K562 (cell line): ENCODE measurements around the gene GLRX3. TPM values are rescaled to one million over a fixed set of nuclear protein-coding genes. Genes with fewer than 3 reads are reported as not detected.
A peak's percentile ranks its signal among the peaks of the same experiment; 100 is the strongest.

Experiments used
- ATAC-seq: fragments of 200-7000 bp; cut with Tn5 transposase; 3 replicates; pipeline ENCODE4 v1.9.1; 2020; ENCODE audit warnings: moderate library complexity
- BruUV-seq: library from RNA; stranded (reverse); fragments of 400-500 nt; replicated peaks from 2 replicates; lab custom pipeline; 2021; lab: Mats Ljungman, UMichigan
- CTCF ChIA-PET: fragments of 300-600 bp; formaldehyde crosslinking; extraction: SDS; loops from one replicate; lab custom pipeline; 2021; ENCODE audit warnings: low intra/inter-chr PET ratio; lab: Yijun Ruan, JAX
- POLR2A ChIA-PET: fragments of 300-600, 350-650 bp; sonication (Branson Sonifier 250); formaldehyde crosslinking; extraction: SDS; loops from one replicate; lab custom pipeline; 2021; ENCODE audit warnings: antibody characterized with exemption, inconsistent platforms; lab: Yijun Ruan, JAX
- DNase-seq, 4 experiments: peaks; one replicate each; pipeline versions ENCODE4 v3.0.0 to v3.0.0-alpha.2; 2011 to 2018; ENCODE audit warnings: low spot score in 3 of 4, mixed read lengths in 3 of 4; ENCODE audit errors: extremely low read depth in 1 of 4
- FAIRE-seq: peaks from 2 replicates; lab custom pipeline; 2011; peaks lifted over from hg19 to GRCh38; lab: Jason Lieb, UNC
- H2AFZ ChIP-seq: 2 replicates; pipeline ENCODE4 v1.6.0; 2011; ENCODE audit warnings: low read depth, low read length, control low read depth, inconsistent platforms
- H3K27ac ChIP-seq: fragments of 200-600 bp; 3 replicates; pipeline ENCODE4 v1.8.0; 2011; ENCODE audit warnings: low read depth, mild to moderate bottlenecking, control low read depth, inconsistent platforms, low read length, moderate library complexity, mixed read lengths; ENCODE audit errors: extremely low read depth
- H3K27me3 ChIP-seq, 2 experiments: fragments of 300-600 bp in 1 of 2; 2 replicates in 1 of 2; 3 replicates in 1 of 2; pipeline versions ENCODE4 v1.6.0 to v1.8.0; 2011; ENCODE audit warnings: inconsistent platforms in 2 of 2, low read length in 2 of 2, mild to moderate bottlenecking in 1 of 2, mixed read lengths in 1 of 2, moderate library complexity in 1 of 2; ENCODE audit not compliant: control insufficient read depth in 2 of 2, insufficient read depth in 2 of 2
- H3K36me3 ChIP-seq: fragments of 300-600 bp; 3 replicates; pipeline ENCODE4 v1.8.0; 2011; ENCODE audit warnings: mild to moderate bottlenecking, low read length, inconsistent platforms; ENCODE audit not compliant: control insufficient read depth, insufficient read depth
- H3K4me1 ChIP-seq, 2 experiments: fragments of 200-600 bp in 1 of 2; replicated peaks in 1 of 2; 2 replicates in 1 of 2; 3 replicates in 1 of 2; pipeline versions ENCODE4 v1.5.1 to v1.8.0; 2011; ENCODE audit warnings: inconsistent platforms in 2 of 2, low read length in 2 of 2, mild to moderate bottlenecking in 1 of 2, mixed read lengths in 1 of 2, moderate library complexity in 1 of 2; ENCODE audit not compliant: control insufficient read depth in 2 of 2, insufficient read depth in 2 of 2
- H3K4me2 ChIP-seq: 2 replicates; pipeline ENCODE4 v1.6.1; 2011; ENCODE audit warnings: low read length, control low read depth, inconsistent platforms, mixed read lengths; ENCODE audit not compliant: insufficient read depth
- H3K4me3 ChIP-seq: fragments of 200-600 bp; sonication (generic), shearing (Covaris generic); 2 replicates; pipeline ENCODE4 v1.5.1; 2016; ENCODE audit warnings: control low read depth, inconsistent platforms
- H3K79me2 ChIP-seq: fragments of 200-600 bp; 3 replicates; pipeline ENCODE4 v1.8.0; 2011; ENCODE audit warnings: low read length, inconsistent platforms; ENCODE audit not compliant: control insufficient read depth, insufficient read depth
- H3K9ac ChIP-seq, 2 experiments: 2 replicates each; pipeline versions ENCODE4 v1.6.0 to v1.6.1; 2011; ENCODE audit warnings: low read depth in 2 of 2, low read length in 2 of 2, control low read depth in 1 of 2, inconsistent platforms in 1 of 2, mild to moderate bottlenecking in 1 of 2, mixed read lengths in 1 of 2; ENCODE audit not compliant: insufficient read depth in 1 of 2
- H3K9me1 ChIP-seq: one replicate; pipeline ENCODE4 v1.6.0; 2011; ENCODE audit warnings: inconsistent platforms, mild to moderate bottlenecking, low read length, moderate library complexity; ENCODE audit not compliant: control insufficient read depth, insufficient read depth
- H3K9me3 ChIP-seq: replicated peaks from 2 replicates; pipeline ENCODE4 v1.5.1; 2011; ENCODE audit warnings: low read depth, low read length, inconsistent platforms; ENCODE audit not compliant: control insufficient read depth, insufficient read depth
- H4K20me1 ChIP-seq: replicated peaks from 2 replicates; pipeline ENCODE4 v1.6.1; 2011; ENCODE audit warnings: low read length, inconsistent platforms, mixed read lengths; ENCODE audit not compliant: control insufficient read depth, insufficient read depth
- CREBBP ChIP-seq: IDR thresholded peaks from one replicate; pipeline ENCODE4 v1.6.1; 2012; ENCODE audit warnings: low read depth, mild to moderate bottlenecking, control low read depth, inconsistent platforms, low read length
- ELF2 ChIP-seq: fragments of 250-450 bp; sonication (Bioruptor Pico); IDR thresholded peaks from 2 replicates; pipeline ENCODE4 v1.5.0; 2021; ENCODE audit warnings: mild to moderate bottlenecking
- HEY1 ChIP-seq: fragments of 250-450 bp; sonication (Bioruptor Pico); IDR thresholded peaks from 2 replicates; pipeline ENCODE4 v1.5.0; 2020; ENCODE audit warnings: mild to moderate bottlenecking, moderate library complexity, borderline replicate concordance
- HNRNPL ChIP-seq: fragments of 200-400 bp; formaldehyde crosslinking; IDR thresholded peaks from 2 replicates; pipeline ENCODE4 v1.6.1; 2017; ENCODE audit warnings: low read depth, mild to moderate bottlenecking, low read length
- LEF1 ChIP-seq: fragments of 450-650 bp; IDR thresholded peaks from 2 replicates; pipeline ENCODE4 v1.6.1; 2016; ENCODE audit warnings: mild to moderate bottlenecking
- MTA2 ChIP-seq: fragments of 450-650 bp; IDR thresholded peaks from 2 replicates; pipeline ENCODE4 v1.6.1; 2016; ENCODE audit warnings: low read depth
- NFE2 ChIP-seq: IDR thresholded peaks from 2 replicates; pipeline ENCODE4 v1.6.1; 2014; ENCODE audit warnings: antibody characterized with exemption, low read depth
- PRDM10 ChIP-seq: fragments of 450-650 bp; IDR thresholded peaks from 2 replicates; pipeline ENCODE4 v1.6.1; 2018; ENCODE audit not compliant: partially characterized antibody
- SFPQ ChIP-seq: fragments of 200-400 bp; formaldehyde crosslinking; IDR thresholded peaks from 2 replicates; pipeline ENCODE4 v1.6.1; 2017; ENCODE audit warnings: mild to moderate bottlenecking, low read depth, low read length, moderate library complexity
- SRSF3 ChIP-seq: fragments of 200-400 bp; formaldehyde crosslinking; IDR thresholded peaks from 2 replicates; pipeline ENCODE4 v1.6.1; 2016; ENCODE audit warnings: mild to moderate bottlenecking, low read length, moderate library complexity; ENCODE audit not compliant: insufficient read depth
- SUPT5H ChIP-seq: fragments of 450-650 bp; IDR thresholded peaks from 2 replicates; pipeline ENCODE4 v1.6.1; 2016
- XRCC3 ChIP-seq: fragments of 450-650 bp; IDR thresholded peaks from 2 replicates; pipeline ENCODE4 v1.6.1; 2017; ENCODE audit warnings: mild to moderate bottlenecking, moderate library complexity
- ZBTB1 ChIP-seq: sonication (generic); formaldehyde crosslinking; IDR thresholded peaks from 2 replicates; pipeline ENCODE4 v1.8.1; 2023; ENCODE audit warnings: missing genetic modification reagents, low read depth, mild to moderate bottlenecking, borderline replicate concordance
- ZNF41 ChIP-seq: fragments of 250-450 bp; sonication (Bioruptor Pico); conservative IDR thresholded peaks from 2 replicates; pipeline ENCODE4 v1.4.0; 2020; ENCODE audit warnings: mild to moderate bottlenecking
- ZNF551 ChIP-seq: fragments of 250-450 bp; sonication (Bioruptor Pico); IDR thresholded peaks from 2 replicates; pipeline ENCODE4 v1.5.0; 2021; ENCODE audit warnings: mild to moderate bottlenecking, moderate library complexity
- WGBS: fragments of 100-300 bp; shearing (Covaris generic); methylation state at CpG from one replicate; pipeline ENCODE4 v1.1.6; 2016; ENCODE audit warnings: low coverage, mixed read lengths; ENCODE audit not compliant: insufficient coverage; ENCODE audit errors: missing lambda C conversion rate; 5-methylcytosine and 5-hydroxymethylcytosine counted together
- in situ Hi-C: fragments of 300-500 bp; cut with MboI; formaldehyde crosslinking; loops from 4 replicates; pipeline ENCODE4 v1.15.0; 2018; ENCODE audit warnings: inconsistent platforms, mixed read lengths
- intact Hi-C: fragments of 100-400 bp; cut with micrococcal nuclease; formaldehyde crosslinking; loops from 2 replicates; pipeline ENCODE4 v1.14.2; 2022
- polyA plus RNA-seq, 8 experiments: library from polyadenylated mRNA; depleted of rRNA in 4 of 8; stranded (reverse) in 5 of 8; unstranded in 3 of 8; fragments of >200 nt; fragmentation: Nextera tagmentation in 2 of 8; fragmentation: Illumina TruSeq in 1 of 8; extraction: Ambion mirVana in 2 of 8; extraction: Trizol in 1 of 8; gene quantifications; 2 replicates each; pipeline versions ENCODE4 v1.2.1 to v1.2.3, GENCODE V29; 2011 to 2014; ENCODE audit warnings: inconsistent platforms in 1 of 8, missing spikeins in 1 of 8
- total RNA-seq, 7 experiments: library from RNA; depleted of rRNA in 6 of 7; stranded (reverse); fragments of >200 nt in 6 of 7; fragmentation: Illumina TruSeq in 2 of 7; extraction: Trizol in 2 of 7; gene quantifications; 2 replicates each; pipeline versions ENCODE4 v1.2.1 to v1.2.3, GENCODE V29; 2011 to 2021; ENCODE audit warnings: low replicate concordance in 1 of 7
- TF ChIP-seq, protein P1 (sequence below): sonication (generic); formaldehyde crosslinking; IDR thresholded peaks from 2 replicates; pipeline ENCODE4 v1.8.1; 2022; ENCODE audit warnings: missing genetic modification reagents

GLRX3 gene
- total and polyA plus RNA-seq, 9 of the 15 experiments (the other 6 are each of a cell fraction or from before 2014, with no cell fraction given): 115 to 190 (median 169) TPM

DNA sequence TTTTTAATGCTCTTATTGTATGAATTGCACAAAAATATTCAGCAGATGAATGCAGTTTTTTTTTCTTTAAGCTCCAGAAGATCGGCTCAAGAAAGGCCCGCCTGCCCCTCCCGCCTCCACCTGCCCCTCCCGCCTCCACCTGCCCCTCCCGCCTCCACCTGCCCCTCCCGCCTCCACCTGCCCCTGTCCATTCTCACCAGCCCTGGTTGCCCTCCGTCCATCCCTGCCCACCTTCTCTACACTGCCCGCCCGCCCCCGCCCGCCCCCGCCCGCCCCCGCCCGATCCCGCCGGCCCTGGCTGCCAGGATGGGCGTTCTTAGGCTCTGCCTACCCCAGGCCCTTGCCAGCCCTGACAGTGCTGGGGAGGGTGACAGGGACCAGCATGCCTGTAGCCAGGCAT is 67.4 kb downstream of the GLRX3 start (continued):
- no peak for TF ChIP-seq PRDM10
- TF ChIP-seq MTA2: no peak
- no peak for TF ChIP-seq ZBTB1 (CRISPR knock-in tag)

GRCh38 chr10:130206216-130206737 is 70.1 kb downstream of the GLRX3 start:
- no peak overlapping the region for H3K4me2 ChIP-seq

More at GRCh38 chr10:130206216-130206737, 70.1 kb downstream of the GLRX3 start:
- FAIRE-seq: no peak
- Histone ChIP-seq H3K4me3 (no peak overlapping the region), H3K36me3 (no peaks in the 10 kb centered on the region), H4K20me1 (no peaks in the 10 kb centered on the region), H3K9ac (peak overlapping the region in 1 of 2 experiments; percentile 17; a peak in 1 of 4 replicates), H3K79me2 (no peaks in the 10 kb centered on the region), H3K27ac (no peak overlapping the region), H3K4me1 (no peaks in the 10 kb centered on the region; a peak in 1 of 5 replicates), H3K9me1 (no peaks in the 10 kb centered on the region), H3K9me3 (no peaks in the 10 kb centered on the region), H3K27me3 (no peaks in the 10 kb centered on the region), H2AFZ (no peak overlapping the region)
- ATAC-seq: no peak
- intact Hi-C loops: no loop called here
- 67% methylated on average over 7 of the region's 14 CpGs for WGBS
- ChIA-PET CTCF (no interaction called here), POLR2A (no interaction called here)
- in situ Hi-C loops: no loop called here
- no TSS peak for BruUV-seq
- no peak for DNase-seq
- no peak for TF ChIP-seq ZNF41 (CRISPR knock-in tag)
- no peak for TF ChIP-seq ELF2 (CRISPR knock-in tag)
- TF ChIP-seq LEF1: no peak
- TF ChIP-seq HNRNPL: no peak
- TF ChIP-seq ZNF551 (CRISPR knock-in tag): no peak
- no peak for TF ChIP-seq SUPT5H
- no peak for TF ChIP-seq SRSF3
- TF ChIP-seq, protein P1, sequence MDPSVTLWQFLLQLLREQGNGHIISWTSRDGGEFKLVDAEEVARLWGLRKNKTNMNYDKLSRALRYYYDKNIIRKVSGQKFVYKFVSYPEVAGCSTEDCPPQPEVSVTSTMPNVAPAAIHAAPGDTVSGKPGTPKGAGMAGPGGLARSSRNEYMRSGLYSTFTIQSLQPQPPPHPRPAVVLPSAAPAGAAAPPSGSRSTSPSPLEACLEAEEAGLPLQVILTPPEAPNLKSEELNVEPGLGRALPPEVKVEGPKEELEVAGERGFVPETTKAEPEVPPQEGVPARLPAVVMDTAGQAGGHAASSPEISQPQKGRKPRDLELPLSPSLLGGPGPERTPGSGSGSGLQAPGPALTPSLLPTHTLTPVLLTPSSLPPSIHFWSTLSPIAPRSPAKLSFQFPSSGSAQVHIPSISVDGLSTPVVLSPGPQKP: no peak
- no peak for TF ChIP-seq XRCC3
- TF ChIP-seq SFPQ: no peak
- no peak for TF ChIP-seq NFE2
- TF ChIP-seq HEY1 (CRISPR knock-in tag): no peak
- TF ChIP-seq CREBBP: no peak
